ENCODE data around the gene METTL8. TPM values are rescaled to one million over a fixed set of nuclear protein-coding genes. Genes with fewer than 3 reads are reported as not detected.
A peak's percentile ranks its signal among the peaks of the same experiment; 100 is the strongest.

METTL8 gene
- total and polyA plus RNA-seq, 2 of the 13 experiments (the other 11 are each of a cell fraction or from before 2014, with no cell fraction given): 18.6 to 68.2 TPM

- TF ChIP-seq GABPA (IDR thresholded peaks at IDR 0.05; ENCODE audit: low read depth, low read length) (no peak), GABPA (CRISPR knock-in tag; IDR thresholded peaks at IDR 0.05; ENCODE audit: low read depth) (no peak; the same call in 1 of the 2 replicates), KLF6 (CRISPR knock-in tag; IDR thresholded peaks at IDR 0.05) (0 out of 2 replicates have a peak, but pooled peaks have one; percentile 42), ZNF672 (CRISPR knock-in tag; IDR thresholded peaks at IDR 0.05) (no peak), KAT2B (IDR thresholded peaks at IDR 0.05; ENCODE audit: borderline replicate concordance, low read depth, low read length) (no peak), ZSCAN29 (CRISPR knock-in tag; conservative IDR thresholded peaks at IDR 0.05) (no peak), POLR2A (IDR thresholded peaks at IDR 0.05; ENCODE audit: insufficient read depth in 1 of 2, low read depth in 2 of 2, low read length in 2 of 2) (peak; percentile 81 to 82), AGO1 (IDR thresholded peaks at IDR 0.05; ENCODE audit: low read depth, low read length, poor library complexity, severe bottlenecking) (no peak), ZKSCAN8 (CRISPR knock-in tag; IDR thresholded peaks at IDR 0.05; ENCODE audit: borderline replicate concordance) (no peak), CHCHD3 (CRISPR knock-in tag; IDR thresholded peaks at IDR 0.05) (peak; percentile 16; the same call in 1 of the 2 replicates), NFE2L1 (CRISPR knock-in tag; IDR thresholded peaks at IDR 0.05; ENCODE audit: borderline replicate concordance) (no peak), ATF4 (CRISPR knock-in tag; IDR thresholded peaks at IDR 0.05) (peak in 1 of 2 experiments; percentile 9; a peak in 1 of 4 replicates), KLF9 (CRISPR knock-in tag; IDR thresholded peaks at IDR 0.05; ENCODE audit: low read depth) (0 out of 2 replicates have a peak, but pooled peaks have one; percentile 1), TBP (CRISPR knock-in tag; IDR thresholded peaks at IDR 0.05) (no peak), ATM (IDR thresholded peaks at IDR 0.05; ENCODE audit: borderline replicate concordance) (no peak), ARHGAP35 (CRISPR knock-in tag; IDR thresholded peaks at IDR 0.05; ENCODE audit: borderline replicate concordance) (0 out of 2 replicates have a peak, but pooled peaks have one; percentile 28), FOXP1 (IDR thresholded peaks at IDR 0.05) (no peak), FOXP1 (CRISPR knock-in tag; IDR thresholded peaks at IDR 0.05) (peak; percentile 59), PBX2 (CRISPR knock-in tag; IDR thresholded peaks at IDR 0.05) (no peak), ZNF263 (CRISPR knock-in tag; IDR thresholded peaks at IDR 0.05) (peak; percentile 50; the same call in 1 of the 2 replicates), SIX1 (CRISPR knock-in tag; IDR thresholded peaks at IDR 0.05; ENCODE audit: borderline replicate concordance) (0 out of 2 replicates have a peak, but pooled peaks have one; percentile 26), MNT (IDR thresholded peaks at IDR 0.05) (no peak), PHF20 (CRISPR knock-in tag; IDR thresholded peaks at IDR 0.05) (no peak; the same call in 1 of the 2 replicates), ZNF567 (CRISPR knock-in tag; IDR thresholded peaks at IDR 0.05; ENCODE audit: borderline replicate concordance) (no peak; the same call in 1 of the 2 replicates), SOX13 (IDR thresholded peaks at IDR 0.05) (no peak), SOX13 (CRISPR knock-in tag; conservative IDR thresholded peaks at IDR 0.05 in 1 of 2, IDR thresholded peaks at IDR 0.05 in 1 of 2) (peak in 1 of 2 experiments; percentile 67; a peak in 1 of 4 replicates)
These were observed at the start of gene METTL8 (continued) for GRCh38 chr2:171433763-171434012.

Measured in HepG2 (cell line).